H9 (cell line): Measurements from ENCODE around the gene RTTN. TPM values are rescaled to one million over a fixed set of nuclear protein-coding genes. Genes with fewer than 3 reads are reported as not detected.

Experiments used
- DNase-seq: peaks from one replicate; pipeline ENCODE4 v3.0.0-alpha.2; 2017
- H2AFZ ChIP-seq: one replicate; pipeline ENCODE4 v1.6.1; 2013; ENCODE audit warnings: mild to moderate bottlenecking, low read length, control low read depth, moderate library complexity
- H2AK5ac ChIP-seq: 2 replicates; pipeline ENCODE4 v1.6.1; 2013; ENCODE audit warnings: low read length, control low read depth, mixed read lengths; ENCODE audit not compliant: insufficient read length
- H2BK120ac ChIP-seq: one replicate; pipeline ENCODE4 v1.6.1; 2013; ENCODE audit warnings: low read depth, mild to moderate bottlenecking, low read length, control low read depth, inconsistent platforms; ENCODE audit not compliant: poor library complexity, severe bottlenecking
- H2BK12ac ChIP-seq: 2 replicates; pipeline ENCODE4 v1.6.1; 2013; ENCODE audit warnings: low read length, control low read depth, mixed read lengths, low read depth; ENCODE audit not compliant: insufficient read length
- H2BK15ac ChIP-seq: 2 replicates; pipeline ENCODE4 v1.6.1; 2013; ENCODE audit warnings: low read depth, low read length, control low read depth
- H2BK20ac ChIP-seq: one replicate; pipeline ENCODE4 v1.6.1; 2013; ENCODE audit warnings: low read depth, mild to moderate bottlenecking, low read length, control low read depth, inconsistent platforms; ENCODE audit not compliant: poor library complexity, severe bottlenecking
- H2BK5ac ChIP-seq: 2 replicates; pipeline ENCODE4 v1.6.1; 2013; ENCODE audit warnings: low read length, control low read depth, mixed read lengths; ENCODE audit not compliant: insufficient read length
- H3K14ac ChIP-seq: 2 replicates; pipeline ENCODE4 v1.6.1; 2013; ENCODE audit warnings: low read length, control low read depth; ENCODE audit not compliant: insufficient read depth
- H3K18ac ChIP-seq: 2 replicates; pipeline ENCODE4 v1.6.1; 2013; ENCODE audit warnings: low read depth, mild to moderate bottlenecking, mixed read lengths, low read length, control low read depth; ENCODE audit not compliant: insufficient read length
- H3K23ac ChIP-seq: 2 replicates; pipeline ENCODE4 v1.6.1; 2013; ENCODE audit warnings: low read length, control low read depth, mixed read lengths, low read depth; ENCODE audit not compliant: insufficient read length
- H3K23me2 ChIP-seq: 2 replicates; pipeline ENCODE4 v1.6.1; 2013; ENCODE audit warnings: low read depth, mild to moderate bottlenecking, mixed read lengths, low read length, control low read depth; ENCODE audit not compliant: insufficient read length, poor library complexity, severe bottlenecking
- H3K27ac ChIP-seq: 2 replicates; pipeline ENCODE4 v1.5.1; 2013; ENCODE audit warnings: low read length, control low read depth, mixed read lengths, low read depth; ENCODE audit not compliant: insufficient read length
- H3K27me3 ChIP-seq: 2 replicates; pipeline ENCODE4 v1.6.1; 2013; ENCODE audit warnings: low read length, control low read depth, inconsistent platforms; ENCODE audit not compliant: insufficient read depth
- H3K4ac ChIP-seq: 2 replicates; pipeline ENCODE4 v1.6.1; 2013; ENCODE audit warnings: low read depth, mild to moderate bottlenecking, control low read depth, inconsistent platforms, low read length, moderate library complexity
- H3K4me1 ChIP-seq: 2 replicates; pipeline ENCODE4 v1.6.1; 2013; ENCODE audit warnings: low read length, control low read depth, inconsistent platforms; ENCODE audit not compliant: insufficient read depth
- H3K4me2 ChIP-seq: 2 replicates; pipeline ENCODE4 v1.6.1; 2013; ENCODE audit warnings: low read length, control low read depth, mixed read lengths; ENCODE audit not compliant: insufficient read length, insufficient read depth
- H3K56ac ChIP-seq: 2 replicates; pipeline ENCODE4 v1.6.1; 2013; ENCODE audit warnings: low read depth, mild to moderate bottlenecking, mixed read lengths, low read length, control low read depth; ENCODE audit not compliant: insufficient read length
- H3K79me1 ChIP-seq: 2 replicates; pipeline ENCODE4 v1.6.1; 2013; ENCODE audit warnings: low read depth, mild to moderate bottlenecking, moderate library complexity, low read length, control low read depth, inconsistent platforms; ENCODE audit not compliant: insufficient read depth, poor library complexity, severe bottlenecking
- H3K79me2 ChIP-seq: 2 replicates; pipeline ENCODE4 v1.6.1; 2013; ENCODE audit warnings: low read length, control low read depth, inconsistent platforms; ENCODE audit not compliant: insufficient read depth
- H3K9ac ChIP-seq: 2 replicates; pipeline ENCODE4 v1.6.1; 2013; ENCODE audit warnings: low read length, control low read depth, mixed read lengths; ENCODE audit not compliant: insufficient read length; ENCODE audit errors: extremely low read depth
- H3K9me3 ChIP-seq: one replicate; pipeline ENCODE4 v1.6.1; 2013; ENCODE audit warnings: low read depth, low read length, inconsistent platforms; ENCODE audit not compliant: control insufficient read depth
- H3T11ph ChIP-seq: one replicate; pipeline ENCODE4 v1.6.1; 2013; ENCODE audit warnings: mild to moderate bottlenecking, low read length, control low read depth, inconsistent platforms
- H4K20me1 ChIP-seq: one replicate; pipeline ENCODE4 v1.6.1; 2013; ENCODE audit not compliant: control insufficient read depth, insufficient read length, insufficient read depth
- H4K5ac ChIP-seq: 2 replicates; pipeline ENCODE4 v1.6.1; 2013; ENCODE audit warnings: low read depth, mild to moderate bottlenecking, mixed read lengths, low read length, control low read depth; ENCODE audit not compliant: insufficient read length
- H4K8ac ChIP-seq: replicated peaks from 2 replicates; pipeline ENCODE4 v1.6.1; 2013; ENCODE audit warnings: low read length, control low read depth, mixed read lengths, low read depth; ENCODE audit not compliant: insufficient read length
- H4K91ac ChIP-seq: 2 replicates; pipeline ENCODE4 v1.6.1; 2013; ENCODE audit warnings: low read depth, mild to moderate bottlenecking, moderate library complexity, mixed read lengths, low read length, control low read depth; ENCODE audit not compliant: insufficient read length
- H3K27ac Mint-ChIP-seq, 3 experiments: 2 replicates in 2 of 3; 3 replicates in 1 of 3; pipeline ENCODE4 v1.8.0; 2020 to 2021; ENCODE audit warnings: mixed read lengths in 3 of 3, mild to moderate bottlenecking in 1 of 3, moderate library complexity in 1 of 3
- H3K27me3 Mint-ChIP-seq: 2 replicates; pipeline ENCODE4 v1.8.0; 2021; ENCODE audit warnings: low read depth, mild to moderate bottlenecking, moderate library complexity, mixed read lengths
- H3K36me3 Mint-ChIP-seq, 3 experiments: 2 replicates in 2 of 3; 3 replicates in 1 of 3; pipeline ENCODE4 v1.8.0; 2020 to 2021; ENCODE audit warnings: low read depth in 3 of 3, mixed read lengths in 3 of 3; ENCODE audit not compliant: insufficient read depth in 1 of 3
- H3K4me1 Mint-ChIP-seq, 2 experiments: 2 replicates each; pipeline ENCODE4 v1.8.0; 2020; ENCODE audit warnings: mixed read lengths in 2 of 2
- H3K4me3 Mint-ChIP-seq, 2 experiments: 2 replicates in 1 of 2; 3 replicates in 1 of 2; pipeline ENCODE4 v1.8.0; 2020 to 2021; ENCODE audit warnings: mild to moderate bottlenecking in 2 of 2, mixed read lengths in 2 of 2, moderate library complexity in 1 of 2
- H3K9me3 Mint-ChIP-seq, 2 experiments: 2 replicates in 1 of 2; 3 replicates in 1 of 2; pipeline ENCODE4 v1.8.0; 2020; ENCODE audit warnings: mild to moderate bottlenecking in 2 of 2, mixed read lengths in 2 of 2, moderate library complexity in 1 of 2
- total RNA-seq: library from RNA; stranded (reverse); gene quantifications from 2 replicates; pipeline ENCODE4 v1.2.1, GENCODE V29; 2021
- TF ChIP-seq, protein P1 (sequence below): fragments of 200-600 bp; sonication (generic); conservative IDR thresholded peaks from 3 replicates; pipeline ENCODE4 v1.8.0; 2021; ENCODE audit warnings: antibody characterized with exemption, mild to moderate bottlenecking

Gene RTTN
- total RNA-seq, 1 experiment from 2014 or later: 17.6 TPM

DNA sequence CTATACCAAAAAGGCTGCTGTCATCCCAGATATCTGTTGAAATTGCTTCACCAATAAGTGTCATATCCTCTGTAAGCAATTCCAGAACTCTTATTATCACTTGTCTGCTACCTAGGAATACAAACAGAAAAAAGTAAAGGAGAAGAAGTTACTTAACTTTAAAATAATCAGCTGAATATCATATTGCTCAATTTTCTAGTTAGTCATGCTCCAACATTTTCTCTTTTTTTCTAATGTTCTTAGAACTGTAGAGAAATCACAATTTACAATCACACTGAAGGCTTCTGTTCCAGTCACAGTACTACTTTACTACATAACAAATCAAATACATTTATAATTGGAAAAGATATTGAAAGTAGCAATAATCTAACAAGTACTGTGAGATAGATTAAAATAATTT lies 17.4 kb downstream of the RTTN start:
- Mint-ChIP-seq H3K4me3 (no peak overlapping the region), H3K27me3 (no peaks in the 10 kb centered on the region), H3K4me1 (no peaks in the 10 kb centered on the region), H3K36me3 (peaks cover 13 to 57% (median 47%) of the 10 kb centered on the region in 3 experiments; a peak in 6 of 7 replicates), H3K9me3 (no peaks in the 10 kb centered on the region), H3K27ac (no peak overlapping the region)
- H3T11ph ChIP-seq: no peak overlapping the region
- no peaks in the 10 kb centered on the region for H4K20me1 ChIP-seq
- no peak overlapping the region for H3K56ac ChIP-seq
- H3K4ac ChIP-seq: no peak overlapping the region
- H2BK5ac ChIP-seq: no peak overlapping the region
- H3K4me2 ChIP-seq: no peak overlapping the region
- no peaks in the 10 kb centered on the region for H3K79me1 ChIP-seq
- H2BK15ac ChIP-seq: no peak overlapping the region
- no peak overlapping the region for H3K23ac ChIP-seq
- H3K4me1 ChIP-seq: no peaks in the 10 kb centered on the region
- no peak overlapping the region for H3K18ac ChIP-seq
- H3K27me3 ChIP-seq: no peaks in the 10 kb centered on the region
- no peak overlapping the region for H2BK20ac ChIP-seq
- H3K14ac ChIP-seq: no peak overlapping the region
- H3K27ac ChIP-seq: no peak overlapping the region
- no peaks in the 10 kb centered on the region for H3K23me2 ChIP-seq
- no peak overlapping the region for H2AFZ ChIP-seq
- H2BK120ac ChIP-seq: no peak overlapping the region
- no peak overlapping the region for H4K5ac ChIP-seq
- no peak overlapping the region for H2AK5ac ChIP-seq
- no peak overlapping the region for H4K8ac ChIP-seq
- DNase-seq: no peak
- no peak overlapping the region for H2BK12ac ChIP-seq
- no peaks in the 10 kb centered on the region for H3K79me2 ChIP-seq
- H3K9ac ChIP-seq: no peak overlapping the region
- TF ChIP-seq, protein P1, sequence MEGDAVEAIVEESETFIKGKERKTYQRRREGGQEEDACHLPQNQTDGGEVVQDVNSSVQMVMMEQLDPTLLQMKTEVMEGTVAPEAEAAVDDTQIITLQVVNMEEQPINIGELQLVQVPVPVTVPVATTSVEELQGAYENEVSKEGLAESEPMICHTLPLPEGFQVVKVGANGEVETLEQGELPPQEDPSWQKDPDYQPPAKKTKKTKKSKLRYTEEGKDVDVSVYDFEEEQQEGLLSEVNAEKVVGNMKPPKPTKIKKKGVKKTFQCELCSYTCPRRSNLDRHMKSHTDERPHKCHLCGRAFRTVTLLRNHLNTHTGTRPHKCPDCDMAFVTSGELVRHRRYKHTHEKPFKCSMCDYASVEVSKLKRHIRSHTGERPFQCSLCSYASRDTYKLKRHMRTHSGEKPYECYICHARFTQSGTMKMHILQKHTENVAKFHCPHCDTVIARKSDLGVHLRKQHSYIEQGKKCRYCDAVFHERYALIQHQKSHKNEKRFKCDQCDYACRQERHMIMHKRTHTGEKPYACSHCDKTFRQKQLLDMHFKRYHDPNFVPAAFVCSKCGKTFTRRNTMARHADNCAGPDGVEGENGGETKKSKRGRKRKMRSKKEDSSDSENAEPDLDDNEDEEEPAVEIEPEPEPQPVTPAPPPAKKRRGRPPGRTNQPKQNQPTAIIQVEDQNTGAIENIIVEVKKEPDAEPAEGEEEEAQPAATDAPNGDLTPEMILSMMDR: no peak
- H4K91ac ChIP-seq: no peak overlapping the region
- H3K9me3 ChIP-seq: no peaks in the 10 kb centered on the region
